ENCODE results near the gene AAMP.
"Not testable (repeated sequence)": the region's sequence is repeated elsewhere in the genome, so short reads cannot be mapped to it uniquely, and the experiment has no call there.

DNA sequence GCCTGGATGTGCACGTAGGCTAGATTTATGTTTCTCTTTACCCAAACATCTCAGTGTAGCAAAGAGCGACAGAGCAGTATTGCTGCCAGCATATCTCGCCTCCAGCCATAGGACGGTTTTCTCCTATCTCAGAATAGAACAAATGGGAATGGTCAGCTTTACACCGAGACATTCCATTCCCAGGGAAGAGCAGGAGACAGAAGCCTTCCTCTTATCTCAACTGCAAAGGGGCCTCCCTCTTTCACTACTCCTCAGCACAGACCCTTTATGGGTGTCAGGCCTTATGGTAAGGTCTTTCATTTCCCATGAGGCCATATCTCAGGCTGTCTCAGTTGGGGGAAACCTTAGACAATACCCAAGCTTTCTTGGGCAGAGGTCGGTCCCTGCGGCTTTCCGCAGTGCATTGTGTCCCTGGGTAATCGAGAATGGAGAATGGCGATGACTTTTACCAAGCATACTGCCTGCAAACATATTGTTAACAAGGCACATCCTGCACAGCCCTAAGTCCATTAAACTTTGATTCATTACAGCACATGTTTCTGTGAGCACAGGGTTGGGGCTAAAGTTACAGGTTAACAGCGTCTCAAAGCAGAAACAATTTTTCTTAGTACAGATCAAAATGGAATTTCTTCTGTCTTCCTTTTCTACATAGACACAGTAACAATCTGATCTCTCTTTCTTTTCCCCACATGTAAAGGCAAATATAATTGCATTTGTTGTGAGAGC lies 41.8 kb upstream of the AAMP start:
- TF ChIP-seq EZH2 (IDR thresholded peaks at IDR 0.05; ENCODE audit: borderline replicate concordance): not testable (repeated sequence)
- TF ChIP-seq, protein P1, sequence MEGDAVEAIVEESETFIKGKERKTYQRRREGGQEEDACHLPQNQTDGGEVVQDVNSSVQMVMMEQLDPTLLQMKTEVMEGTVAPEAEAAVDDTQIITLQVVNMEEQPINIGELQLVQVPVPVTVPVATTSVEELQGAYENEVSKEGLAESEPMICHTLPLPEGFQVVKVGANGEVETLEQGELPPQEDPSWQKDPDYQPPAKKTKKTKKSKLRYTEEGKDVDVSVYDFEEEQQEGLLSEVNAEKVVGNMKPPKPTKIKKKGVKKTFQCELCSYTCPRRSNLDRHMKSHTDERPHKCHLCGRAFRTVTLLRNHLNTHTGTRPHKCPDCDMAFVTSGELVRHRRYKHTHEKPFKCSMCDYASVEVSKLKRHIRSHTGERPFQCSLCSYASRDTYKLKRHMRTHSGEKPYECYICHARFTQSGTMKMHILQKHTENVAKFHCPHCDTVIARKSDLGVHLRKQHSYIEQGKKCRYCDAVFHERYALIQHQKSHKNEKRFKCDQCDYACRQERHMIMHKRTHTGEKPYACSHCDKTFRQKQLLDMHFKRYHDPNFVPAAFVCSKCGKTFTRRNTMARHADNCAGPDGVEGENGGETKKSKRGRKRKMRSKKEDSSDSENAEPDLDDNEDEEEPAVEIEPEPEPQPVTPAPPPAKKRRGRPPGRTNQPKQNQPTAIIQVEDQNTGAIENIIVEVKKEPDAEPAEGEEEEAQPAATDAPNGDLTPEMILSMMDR (IDR thresholded peaks at IDR 0.05; ENCODE audit: poor library complexity): not testable (repeated sequence)

Measured in hepatocyte (in vitro differentiated cells).